B cell (primary cell): ENCODE results near the gene C6orf136. TPM values are rescaled to one million over a fixed set of nuclear protein-coding genes. Genes with fewer than 3 reads are reported as not detected.

Experiments
- ATAC-seq: fragments of 200-7000 bp; cut with Tn5 transposase; one replicate; pipeline ENCODE4 v1.10.0; 2021; ENCODE audit warnings: low read depth, mild to moderate bottlenecking, moderate number of reproducible peaks, moderate library complexity
- CTCF ChIA-PET: fragments of 350-600 bp; sonication (Branson Sonifier 250); formaldehyde crosslinking; loops from one replicate; lab custom pipeline; 2021; ENCODE audit warnings: antibody characterized with exemption, inconsistent platforms; lab: Charles Lee
- POLR2A ChIA-PET: fragments of 350-600 bp; sonication (Branson Sonifier 250); formaldehyde crosslinking; loops from one replicate; lab custom pipeline; 2021; ENCODE audit warnings: antibody characterized with exemption; lab: Charles Lee
- DNase-seq: peaks from one replicate; pipeline ENCODE4 v3.0.0; 2013
- H2AFZ ChIP-seq: 2 replicates; pipeline ENCODE4 v1.6.1; 2012; ENCODE audit warnings: mild to moderate bottlenecking, low read depth, low read length; ENCODE audit not compliant: insufficient read depth, poor library complexity, severe bottlenecking
- H3K27ac ChIP-seq, 2 donors: 1 replicate in 1 of 2; 2 replicates in 1 of 2; pipeline ENCODE4 v1.5.1; 2012 to 2013; ENCODE audit warnings: low read length in 2 of 2, mild to moderate bottlenecking in 2 of 2, moderate library complexity in 1 of 2
- H3K27me3 ChIP-seq, 4 experiments: fragments of 200-600 bp in 1 of 4; sonication (generic) in 1 of 4; replicated peaks in 1 of 4; 1 replicate in 2 of 4; 2 replicates in 2 of 4; pipeline versions ENCODE4 v1.6.1 to v1.7.0; 2013 to 2016; ENCODE audit warnings: low read length in 3 of 4, mild to moderate bottlenecking in 2 of 4, mixed read lengths in 1 of 4, moderate library complexity in 1 of 4; ENCODE audit not compliant: insufficient read depth in 4 of 4, control insufficient read depth in 3 of 4; ENCODE audit errors: control extremely low read depth in 1 of 4
- H3K36me3 ChIP-seq, 2 experiments: replicated peaks in 1 of 2; 1 replicate in 1 of 2; 2 replicates in 1 of 2; pipeline versions ENCODE4 v1.6.1 to v1.7.1; 2013; ENCODE audit warnings: low read length in 1 of 2; ENCODE audit not compliant: insufficient read depth in 2 of 2, control insufficient read depth in 1 of 2; ENCODE audit errors: control extremely low read depth in 1 of 2, extremely low read depth in 1 of 2
- H3K4me1 ChIP-seq, 2 donors: fragments of 200-600 bp in 1 of 2; sonication (generic) in 1 of 2; 1 replicate in 1 of 2; 2 replicates in 1 of 2; pipeline versions ENCODE4 v1.5.1 to v1.6.1; 2013 to 2017; ENCODE audit warnings: low read length in 2 of 2; ENCODE audit not compliant: control insufficient read depth in 2 of 2, insufficient read depth in 2 of 2
- H3K4me2 ChIP-seq: replicated peaks from 2 replicates; pipeline ENCODE3; 2012; ENCODE audit warnings: mild to moderate bottlenecking, low read depth, low read length; ENCODE audit not compliant: poor library complexity, severe bottlenecking
- H3K4me3 ChIP-seq, 5 experiments: fragments of 200-600 bp in 1 of 5; sonication (generic) in 1 of 5; 1 replicate in 3 of 5; 2 replicates in 2 of 5; pipeline versions ENCODE4 v1.5.1 to v1.7.0; 2011 to 2016; ENCODE audit warnings: low read length in 4 of 5, mild to moderate bottlenecking in 4 of 5, low read depth in 2 of 5, control low read depth in 1 of 5, moderate library complexity in 1 of 5; ENCODE audit not compliant: insufficient read depth in 1 of 5; ENCODE audit errors: control extremely low read depth in 1 of 5, extremely low read depth in 1 of 5
- H3K79me2 ChIP-seq: fragments of 200-600 bp; sonication (generic); one replicate; pipeline ENCODE4 v1.6.0; 2016; ENCODE audit warnings: low read length; ENCODE audit not compliant: control insufficient read depth, insufficient read depth
- H3K9ac ChIP-seq: fragments of 200-600 bp; sonication (generic); 2 replicates; pipeline ENCODE4 v1.6.1; 2017; ENCODE audit warnings: mild to moderate bottlenecking, low read length, moderate library complexity
- H3K9me3 ChIP-seq, 3 donors: one replicate each; pipeline versions ENCODE4 v1.6.1 to v1.7.1; 2013; ENCODE audit warnings: low read length in 2 of 3; ENCODE audit not compliant: control insufficient read depth in 2 of 3, insufficient read depth in 1 of 3; ENCODE audit errors: control extremely low read depth in 1 of 3
- H4K20me1 ChIP-seq: 2 replicates; pipeline ENCODE4 v1.6.0; 2012; ENCODE audit warnings: mild to moderate bottlenecking, low read length; ENCODE audit not compliant: insufficient read depth, control insufficient read depth, poor library complexity, severe bottlenecking
- H3K27ac Mint-ChIP-seq: one replicate; pipeline ENCODE4 v1.8.0; 2021; ENCODE audit warnings: mixed read lengths
- H3K27me3 Mint-ChIP-seq: one replicate; pipeline ENCODE4 v1.8.0; 2021; ENCODE audit warnings: mixed read lengths
- H3K4me1 Mint-ChIP-seq: one replicate; pipeline ENCODE4 v1.8.0; 2021; ENCODE audit warnings: mixed read lengths
- H3K4me3 Mint-ChIP-seq: one replicate; pipeline ENCODE4 v1.8.0; 2021; ENCODE audit warnings: mixed read lengths
- H3K9me3 Mint-ChIP-seq: one replicate; pipeline ENCODE4 v1.8.0; 2022; ENCODE audit warnings: mixed read lengths; ENCODE audit not compliant: insufficient read depth
- CTCF ChIP-seq: fragments of 200-600 bp; IDR thresholded peaks from one replicate; pipeline ENCODE4 v1.8.0; 2022; ENCODE audit warnings: antibody characterized with exemption, mild to moderate bottlenecking
- EZH2 ChIP-seq: IDR thresholded peaks from 2 replicates; pipeline ENCODE4 v1.6.1; 2012; ENCODE audit warnings: borderline replicate concordance, low read depth, mild to moderate bottlenecking, moderate library complexity, low read length; ENCODE audit not compliant: insufficient read depth, poor library complexity, severe bottlenecking
- WGBS: methylation state at CpG from one replicate; pipeline ENCODE4 v1.1.5; 2013; ENCODE audit warnings: missing lambda C conversion rate; ENCODE audit not compliant: insufficient coverage; 5-methylcytosine and 5-hydroxymethylcytosine counted together
- intact Hi-C: fragments of 100-400 bp; cut with micrococcal nuclease; formaldehyde crosslinking; loops from one replicate; pipeline ENCODE4 v1.10.0; 2022
- polyA plus RNA-seq: library from polyadenylated mRNA; depleted of rRNA; stranded (reverse); fragments of >200 nt; gene quantifications from 2 replicates; pipeline ENCODE4 v1.2.3, GENCODE V29; 2012
- total RNA-seq, 2 donors: library from RNA; stranded (reverse); fragments of 120-200 nt in 1 of 2; gene quantifications; 1 replicate in 1 of 2; 2 replicates in 1 of 2; pipeline versions ENCODE4 v1.2.3 to v1.2.4, GENCODE V29; 2013 to 2022

C6orf136 gene
- total and polyA plus RNA-seq, 2 donors (not counting 1 experiment from before 2014, with no cell fraction given), result 36.6 to 37.2 TPM

- Mint-ChIP-seq H3K27ac (peak overlapping the region; percentile 99), H3K4me3 (peak overlapping the region; percentile 97), H3K4me1 (peaks cover 60% of the 10 kb centered on the region), H3K27me3 (no peaks in the 10 kb centered on the region), H3K9me3 (no peaks in the 10 kb centered on the region)
- TF ChIP-seq CTCF (no peak), EZH2 (no peak)
- Histone ChIP-seq H3K4me1 (peaks cover 36 to 43% of the 10 kb centered on the region in 2 donors), H3K9me3 (no peaks in the 10 kb centered on the region), H3K9ac (peak overlapping the region; percentile 98), H3K4me3 (peak overlapping the region; percentile 11 to 100 (median 91)), H3K36me3 (peaks cover 0 to 3% of the 10 kb centered on the region in 2 experiments), H3K79me2 (peaks cover 37% of the 10 kb centered on the region), H4K20me1 (peaks cover 30% of the 10 kb centered on the region), H2AFZ (no peak overlapping the region), H3K4me2 (peak overlapping the region; percentile 100), H3K27me3 (no peaks in the 10 kb centered on the region), H3K27ac (peak overlapping the region; percentile 93 to 97)
- intact Hi-C loops, result no loop called here
- no peak for ATAC-seq
- peak; percentile 38 for DNase-seq
- 71% methylated on average over 6 of the region's 11 CpGs for WGBS
- CTCF ChIA-PET, result interaction anchor here (0.9 to 8.9 kb wide), 8 partner anchors 10 to 74 kb away, joined by 3 to 151 read pairs (median 5); partner anchors contain the start of genes DHX16, MDC1, MRPS18B and TUBB
- POLR2A ChIA-PET, result interaction anchor here (0.9 to 3.2 kb wide), 7 partner anchors 9 to 133 kb away, joined by 3 to 45 read pairs (median 6); partner anchors contain the start of genes DHX16, GNL1, MDC1 and TUBB
Observed at GRCh38 chr6:30689022-30689865, 42.3 kb downstream of the C6orf136 start.
